ENCODE results near the gene GALNT18.

GALNT18 gene

GRCh38 chr11:11253995-11254394 lies 367.8 kb downstream of the GALNT18 start:
- no peak for DNase-seq (ENCODE audit: extremely low read depth in 1 of 2, low read depth in 1 of 2)

- no peak for DNase-seq (ENCODE audit: extremely low read depth in 1 of 2, low read depth in 1 of 2)
Observed at GRCh38 chr11:11253497-11253896, 368.3 kb downstream of the GALNT18 start.

- no peak for DNase-seq (ENCODE audit: extremely low read depth in 1 of 2, low read depth in 1 of 2)
Observed at GRCh38 chr11:11252403-11252802, 369.4 kb downstream of the GALNT18 start.

DNA sequence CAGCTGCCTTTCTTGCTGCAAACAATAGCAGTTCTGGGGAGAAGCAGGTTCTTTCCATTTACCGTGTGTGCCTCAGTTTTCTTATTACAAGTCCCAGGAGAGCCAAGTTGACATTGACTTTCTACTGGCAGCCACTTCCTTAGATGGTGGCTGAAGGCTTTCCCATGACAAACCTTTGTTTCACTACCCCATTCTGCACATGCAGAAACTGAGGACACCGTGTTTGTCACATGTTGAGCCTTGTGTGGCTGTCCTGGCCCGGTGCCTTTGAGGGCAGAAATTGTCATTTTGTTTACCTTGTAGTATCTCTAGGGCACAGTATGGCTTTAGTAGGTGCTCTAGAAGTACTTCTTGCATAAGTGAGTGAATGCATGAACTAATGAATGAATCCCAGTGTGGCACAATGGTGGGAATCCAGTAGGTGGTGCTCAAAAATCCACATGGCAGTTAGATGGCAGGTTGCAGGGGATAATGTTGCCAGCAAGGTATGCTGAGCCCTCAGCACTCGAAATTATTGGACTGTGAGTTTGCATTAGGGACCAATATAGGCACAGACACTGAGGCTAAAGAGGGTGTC lies 370.3 kb downstream of the GALNT18 start:
- no peak for DNase-seq (ENCODE audit: extremely low read depth in 1 of 2, low read depth in 1 of 2)

- no peak for DNase-seq (ENCODE audit: extremely low read depth in 1 of 2, low read depth in 1 of 2)
Observed at GRCh38 chr11:11250470-11250869, 371.3 kb downstream of the GALNT18 start.

GRCh38 chr11:11247576-11247975 lies 374.2 kb downstream of the GALNT18 start:
- DNase-seq (ENCODE audit: extremely low read depth in 1 of 2, low read depth in 1 of 2) = no peak

DNA sequence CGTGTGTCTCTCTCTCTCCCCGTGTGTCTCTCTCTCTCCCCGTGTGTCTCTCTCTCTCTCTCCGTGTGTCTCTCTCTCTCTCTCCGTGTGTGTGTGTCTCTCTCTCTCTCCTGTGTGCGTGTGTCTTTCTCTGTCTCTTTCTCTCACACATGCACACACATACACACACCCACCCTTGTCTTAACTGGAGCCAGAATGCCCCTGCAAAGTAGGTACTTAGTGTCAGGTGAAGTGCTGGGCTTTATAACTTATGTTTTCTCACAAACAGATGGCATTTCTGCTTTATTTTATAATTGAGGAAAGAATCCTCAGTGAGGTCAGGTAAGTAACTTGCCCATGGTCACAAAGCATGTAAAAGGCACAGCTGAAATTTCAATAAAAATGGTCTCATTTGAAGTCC lies 374.7 kb downstream of the GALNT18 start:
- DNase-seq (ENCODE audit: extremely low read depth in 1 of 2, low read depth in 1 of 2) = no peak

- no peak for DNase-seq (ENCODE audit: extremely low read depth in 1 of 2, low read depth in 1 of 2)
Observed at GRCh38 chr11:11246166-11246565, 375.6 kb downstream of the GALNT18 start.

GRCh38 chr11:11245453-11245852 lies 376.4 kb downstream of the GALNT18 start:
- DNase-seq (ENCODE audit: extremely low read depth in 1 of 2, low read depth in 1 of 2) = no peak

- DNase-seq (ENCODE audit: extremely low read depth in 1 of 2, low read depth in 1 of 2) = no peak
Observed at GRCh38 chr11:11244470-11245080, 377.2 kb downstream of the GALNT18 start.

DNA sequence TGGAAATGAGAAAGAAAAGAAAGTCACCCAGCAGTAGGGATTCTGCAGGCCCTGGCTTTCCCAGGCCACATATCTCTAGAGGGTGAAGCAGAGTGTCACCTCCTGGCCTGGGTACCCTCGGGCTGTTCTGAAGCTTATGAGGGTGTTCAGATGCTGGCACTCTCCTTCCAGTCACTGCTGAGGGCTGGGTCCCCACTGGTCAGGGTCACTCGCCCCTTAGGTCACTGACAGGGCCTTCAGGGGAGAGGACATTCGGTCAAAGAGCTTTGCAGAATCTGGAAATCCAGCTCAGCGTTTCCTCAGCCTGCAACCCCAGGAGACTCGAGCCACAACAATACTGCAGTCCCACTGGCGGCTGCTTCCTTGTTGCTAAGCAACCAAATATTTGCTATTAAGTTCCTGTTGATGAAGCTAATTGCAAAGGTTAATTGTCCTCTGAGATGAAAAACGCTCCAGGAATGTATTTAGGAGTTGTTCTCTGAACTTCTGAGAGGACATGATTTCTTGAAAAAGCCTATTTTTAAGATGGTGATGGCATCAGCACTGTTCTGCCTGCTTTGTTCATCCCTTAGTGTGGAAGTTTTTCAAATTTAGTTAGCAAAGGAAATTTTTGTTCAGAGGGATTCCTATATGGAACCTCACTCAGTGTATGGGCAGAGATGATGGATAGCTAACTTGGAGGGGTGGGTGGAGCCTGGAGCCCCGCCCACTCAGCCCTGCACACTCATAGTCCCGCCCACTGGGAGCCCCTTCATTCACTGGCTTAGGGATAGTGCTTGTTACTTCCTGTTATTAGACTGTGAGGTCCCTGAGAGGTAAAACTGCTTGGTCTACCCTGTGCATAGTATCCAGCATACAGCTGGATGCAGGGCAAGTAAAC lies 378.0 kb downstream of the GALNT18 start:
- peak in 1 of 2 donors; percentile 1 for DNase-seq (ENCODE audit: extremely low read depth in 1 of 2, low read depth in 1 of 2)

- no peak for DNase-seq (ENCODE audit: extremely low read depth in 1 of 2, low read depth in 1 of 2)
Observed at GRCh38 chr11:11243209-11243589, 378.6 kb downstream of the GALNT18 start.

GRCh38 chr11:11241284-11241683 lies 380.5 kb downstream of the GALNT18 start:
- DNase-seq (ENCODE audit: extremely low read depth in 1 of 2, low read depth in 1 of 2) = no peak

GRCh38 chr11:11239959-11240358 lies 381.8 kb downstream of the GALNT18 start:
- DNase-seq (ENCODE audit: extremely low read depth in 1 of 2, low read depth in 1 of 2) = no peak

- DNase-seq (ENCODE audit: extremely low read depth in 1 of 2, low read depth in 1 of 2) = no peak
Observed at GRCh38 chr11:11237070-11237832, 384.6 kb downstream of the GALNT18 start.

GRCh38 chr11:11236498-11237059 lies 385.2 kb downstream of the GALNT18 start:
- DNase-seq (ENCODE audit: extremely low read depth in 1 of 2, low read depth in 1 of 2) = no peak

GRCh38 chr11:11231763-11232162 lies 390.0 kb downstream of the GALNT18 start:
- no peak for DNase-seq (ENCODE audit: extremely low read depth in 1 of 2, low read depth in 1 of 2)

- peak; percentile 4 to 6 for DNase-seq (ENCODE audit: extremely low read depth in 1 of 2, low read depth in 1 of 2)
Observed at GRCh38 chr11:11230802-11231562, 390.8 kb downstream of the GALNT18 start.

- DNase-seq (ENCODE audit: extremely low read depth in 1 of 2, low read depth in 1 of 2) = no peak
Observed at GRCh38 chr11:11230087-11230486, 391.7 kb downstream of the GALNT18 start.

DNA sequence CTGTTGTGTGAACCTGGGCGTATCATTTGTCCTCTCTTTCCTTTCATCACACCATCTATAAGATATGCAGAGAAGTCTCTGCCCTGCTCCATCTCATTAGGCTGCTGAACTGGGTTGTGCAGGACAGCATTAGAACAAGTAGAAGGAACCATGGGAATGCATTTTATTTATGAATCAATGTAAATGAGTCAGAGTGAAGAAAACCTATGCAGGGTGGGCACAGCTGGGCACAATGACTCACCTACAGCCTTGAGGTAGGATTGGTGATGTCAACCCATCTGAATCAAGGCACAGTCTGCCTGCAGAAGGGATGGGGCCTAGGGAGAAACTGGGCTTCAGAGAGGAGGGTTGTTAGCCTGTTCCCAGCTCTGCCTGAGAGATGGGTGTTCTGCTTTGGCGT lies 392.2 kb downstream of the GALNT18 start:
- no peak for DNase-seq (ENCODE audit: extremely low read depth in 1 of 2, low read depth in 1 of 2)
